Mucosa of stomach (tissue), 1 donor: Measurements from ENCODE around the gene SETD2.
"Not testable (repeated sequence)": the region's sequence is repeated elsewhere in the genome, so short reads cannot be mapped to it uniquely, and the experiment has no call there.

Experiments
- H3K27me3 ChIP-seq: one replicate; pipeline ENCODE4 v1.7.0; 2013; ENCODE audit warnings: mild to moderate bottlenecking, low read length; ENCODE audit not compliant: control insufficient read depth, insufficient read depth
- H3K36me3 ChIP-seq: one replicate; pipeline ENCODE4 v1.7.0; 2013; ENCODE audit warnings: low read length; ENCODE audit not compliant: control insufficient read depth, insufficient read depth
- H3K4me1 ChIP-seq: one replicate; pipeline ENCODE4 v1.7.0; 2013; ENCODE audit warnings: mild to moderate bottlenecking, low read length; ENCODE audit not compliant: control insufficient read depth, insufficient read depth
- H3K4me3 ChIP-seq: one replicate; pipeline ENCODE4 v1.7.0; 2013; ENCODE audit warnings: low read length
- H3K9ac ChIP-seq: one replicate; pipeline ENCODE4 v1.7.0; 2013; ENCODE audit warnings: mild to moderate bottlenecking, low read length, moderate library complexity
- H3K9me3 ChIP-seq: one replicate; pipeline ENCODE4 v1.7.0; 2013; ENCODE audit warnings: mild to moderate bottlenecking, low read length, moderate library complexity; ENCODE audit not compliant: control insufficient read depth
- donor health status: Pancreatic carcinoma.

Gene SETD2

DNA sequence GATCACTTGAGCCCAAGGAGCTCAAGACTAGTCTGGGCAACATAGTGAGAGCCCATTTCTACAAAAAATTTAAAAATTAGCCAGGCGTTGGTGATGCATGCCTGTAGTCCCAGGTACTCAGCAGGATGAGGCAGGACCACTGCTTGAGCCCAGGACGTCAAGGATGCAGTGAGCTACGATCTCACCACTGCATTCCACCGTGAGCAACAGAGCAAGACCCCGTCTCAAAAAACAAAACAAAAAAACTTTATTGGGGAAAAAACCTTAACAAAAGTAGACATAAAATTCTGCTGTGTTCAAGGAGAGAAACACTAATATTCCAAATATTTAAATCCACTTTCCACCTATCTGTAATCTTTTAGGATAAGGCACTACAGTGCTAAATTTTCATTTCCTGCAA is 20.8 kb downstream of the SETD2 start:
- no peak overlapping the region for H3K4me3 ChIP-seq
- H3K9ac ChIP-seq, result no peak overlapping the region
- no peaks in the 10 kb centered on the region for H3K36me3 ChIP-seq
- no peaks in the 10 kb centered on the region for H3K4me1 ChIP-seq
- H3K9me3 ChIP-seq, result no peaks in the 10 kb centered on the region
- H3K27me3 ChIP-seq, result no peaks in the 10 kb centered on the region

DNA sequence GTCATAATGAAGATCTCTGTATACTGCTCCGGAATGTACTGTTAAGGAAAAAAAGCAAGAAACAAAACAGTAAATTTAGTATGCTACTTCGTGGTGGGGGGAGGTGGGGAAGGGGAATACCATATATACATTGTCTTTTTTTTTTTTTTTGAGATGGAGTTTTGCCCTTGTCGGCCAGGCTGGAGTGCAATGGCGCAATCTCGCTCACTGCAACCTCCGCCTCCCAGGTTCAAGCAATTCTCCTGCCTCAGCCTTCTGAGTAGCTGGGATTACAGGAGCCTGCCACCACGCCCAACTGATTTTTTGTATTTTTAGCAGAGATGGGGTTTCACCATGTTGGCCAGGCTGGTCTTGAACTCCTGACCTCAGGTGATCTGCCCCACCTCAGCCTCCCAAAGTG is 21.4 kb downstream of the SETD2 start:
- not testable (repeated sequence) for H3K27me3 ChIP-seq, H3K9me3 ChIP-seq, H3K4me1 ChIP-seq, H3K9ac ChIP-seq, H3K4me3 ChIP-seq, H3K36me3 ChIP-seq

DNA sequence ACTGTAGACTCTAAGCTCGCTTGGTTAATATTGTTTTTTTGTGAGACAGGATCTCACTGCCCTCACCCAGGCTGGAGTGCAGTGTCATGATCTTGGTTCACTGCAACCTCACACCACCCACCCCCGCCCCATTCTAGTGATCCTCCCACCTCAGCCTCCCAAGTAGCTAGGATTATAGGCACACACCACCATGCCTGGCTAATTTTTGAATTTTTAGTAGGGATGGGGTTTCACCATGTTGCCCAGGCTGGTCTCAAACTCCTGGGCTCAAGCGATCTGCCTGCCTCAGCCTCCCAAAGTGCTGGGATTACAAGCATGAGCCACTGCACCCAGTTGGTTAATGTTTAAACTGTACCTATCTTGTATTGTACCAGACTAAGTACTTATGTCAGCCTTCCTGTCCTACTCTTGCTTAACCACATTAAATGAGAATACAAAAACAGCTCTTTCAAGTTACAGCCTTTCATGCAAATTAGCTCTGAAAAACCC is 22.9 kb downstream of the SETD2 start:
- H3K27me3 ChIP-seq, H3K9ac ChIP-seq, H3K36me3 ChIP-seq, H3K4me3 ChIP-seq, H3K9me3 ChIP-seq, H3K4me1 ChIP-seq: not testable (repeated sequence)

DNA sequence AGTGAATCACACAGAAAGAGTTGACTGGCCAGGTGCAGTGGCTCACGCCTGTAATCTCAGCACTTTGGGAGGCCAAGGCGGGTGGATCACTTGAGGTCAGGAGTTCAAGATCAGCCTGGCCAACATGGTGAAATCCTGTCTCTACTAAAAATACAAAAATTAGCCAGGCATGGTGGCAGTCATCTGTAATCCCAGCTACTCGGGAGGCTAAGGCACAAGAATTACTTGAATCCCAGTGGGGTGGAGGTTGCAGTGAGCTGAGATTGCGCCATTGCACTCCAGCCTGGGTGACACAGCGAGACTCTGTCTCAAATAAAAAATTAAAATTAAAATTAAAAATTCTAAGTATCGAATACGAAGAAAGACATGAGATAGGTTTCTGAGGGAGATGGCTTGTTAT is 23.4 kb downstream of the SETD2 start:
- H3K4me3 ChIP-seq, H3K9me3 ChIP-seq, H3K4me1 ChIP-seq, H3K36me3 ChIP-seq, H3K27me3 ChIP-seq, H3K9ac ChIP-seq: not testable (repeated sequence)

DNA sequence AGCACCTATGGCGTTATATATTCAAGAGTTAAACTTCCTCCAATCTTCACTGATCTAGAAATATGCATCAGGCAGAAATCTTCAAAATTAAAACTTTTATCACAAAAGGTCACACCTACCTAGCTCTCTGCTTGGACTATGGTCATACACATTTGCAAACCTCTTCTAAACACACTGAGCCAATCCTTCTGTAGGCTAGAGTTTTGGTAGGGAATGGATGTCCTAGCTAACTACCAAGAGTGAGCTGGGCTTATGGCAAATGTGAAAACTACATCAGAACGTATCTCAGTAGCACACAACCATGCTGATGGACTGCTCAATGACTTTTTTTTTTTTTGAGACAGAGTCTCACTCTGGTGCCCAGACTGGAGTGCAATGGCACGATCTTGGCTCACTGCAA is 29.6 kb downstream of the SETD2 start:
- Histone ChIP-seq H3K9ac (no peak overlapping the region), H3K4me3 (no peak overlapping the region), H3K4me1 (peaks cover 18% of the 10 kb centered on the region)

DNA sequence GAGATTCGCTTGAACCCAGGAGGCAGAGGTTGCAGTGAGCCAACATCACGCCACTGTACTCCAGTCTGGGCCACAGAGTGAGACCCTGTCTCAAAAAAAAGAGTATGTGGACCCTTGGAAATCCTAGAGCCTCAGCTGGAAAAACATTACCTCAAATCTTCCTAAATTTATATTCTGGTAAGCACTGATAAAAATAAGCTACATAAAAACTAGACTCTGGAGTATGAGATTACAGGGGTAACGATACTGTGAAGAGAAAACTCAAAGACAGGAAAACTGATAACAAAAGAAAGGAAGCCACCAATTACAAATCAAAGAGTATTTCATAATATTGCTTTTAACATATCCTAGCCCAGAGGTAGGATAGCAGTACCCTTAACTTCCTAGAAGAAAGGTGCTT is 30.3 kb downstream of the SETD2 start:
- Histone ChIP-seq H3K9ac (no peak overlapping the region), H3K27me3 (no peaks in the 10 kb centered on the region), H3K4me3 (no peak overlapping the region), H3K9me3 (no peaks in the 10 kb centered on the region), H3K4me1 (peaks cover 20% of the 10 kb centered on the region), H3K36me3 (no peaks in the 10 kb centered on the region)

More for the DNA sequence above, 29.6 kb downstream of the SETD2 start:
- no peaks in the 10 kb centered on the region for H3K36me3 ChIP-seq
- H3K27me3 ChIP-seq, result no peaks in the 10 kb centered on the region
- no peaks in the 10 kb centered on the region for H3K9me3 ChIP-seq

DNA sequence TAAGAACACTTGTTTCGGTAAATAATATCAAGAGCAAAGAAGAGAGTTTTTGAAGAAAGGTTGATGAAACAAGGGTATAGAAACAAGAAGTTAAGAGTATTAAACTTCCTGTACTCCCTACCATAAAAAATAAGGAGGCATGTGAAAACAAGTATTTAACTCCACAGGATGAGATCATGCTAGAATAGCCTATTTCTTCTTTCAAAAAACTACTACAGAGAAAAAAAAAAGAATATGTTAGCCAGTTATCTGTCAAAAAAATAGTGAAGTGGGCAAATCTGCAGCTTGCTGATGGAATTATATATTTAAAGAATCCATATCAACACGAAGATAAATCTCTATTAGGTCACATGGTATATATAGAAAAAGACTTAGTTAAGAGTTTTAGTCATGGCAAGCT is 33.4 kb downstream of the SETD2 start:
- no peak overlapping the region for H3K9ac ChIP-seq
- H3K9me3 ChIP-seq, result no peaks in the 10 kb centered on the region
- H3K27me3 ChIP-seq, result no peaks in the 10 kb centered on the region
- no peaks in the 10 kb centered on the region for H3K36me3 ChIP-seq
- H3K4me3 ChIP-seq, result no peak overlapping the region
- H3K4me1 ChIP-seq, result peaks cover 13% of the 10 kb centered on the region

DNA sequence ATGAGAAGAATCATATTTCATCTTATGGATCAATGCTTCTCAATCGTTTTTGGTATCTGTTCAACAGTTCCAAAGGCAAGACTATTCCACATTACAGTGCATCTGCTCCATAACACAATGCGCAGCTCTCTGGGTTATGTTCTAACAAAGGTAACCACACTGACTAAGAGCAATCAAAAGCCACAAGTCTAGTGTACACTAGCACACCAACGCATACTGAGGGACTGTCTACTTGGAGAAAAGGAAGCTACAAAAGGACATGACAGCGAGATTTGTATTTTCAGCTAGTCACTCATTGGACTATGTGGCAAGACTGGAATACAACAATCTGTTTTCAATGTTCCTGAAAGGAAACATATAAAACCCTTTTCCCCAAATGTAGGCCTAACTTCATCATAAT is 35.8 kb downstream of the SETD2 start:
- Histone ChIP-seq H3K4me1 (peaks cover 5% of the 10 kb centered on the region), H3K36me3 (no peaks in the 10 kb centered on the region), H3K27me3 (no peaks in the 10 kb centered on the region), H3K9me3 (no peaks in the 10 kb centered on the region), H3K9ac (no peak overlapping the region), H3K4me3 (no peak overlapping the region)

DNA sequence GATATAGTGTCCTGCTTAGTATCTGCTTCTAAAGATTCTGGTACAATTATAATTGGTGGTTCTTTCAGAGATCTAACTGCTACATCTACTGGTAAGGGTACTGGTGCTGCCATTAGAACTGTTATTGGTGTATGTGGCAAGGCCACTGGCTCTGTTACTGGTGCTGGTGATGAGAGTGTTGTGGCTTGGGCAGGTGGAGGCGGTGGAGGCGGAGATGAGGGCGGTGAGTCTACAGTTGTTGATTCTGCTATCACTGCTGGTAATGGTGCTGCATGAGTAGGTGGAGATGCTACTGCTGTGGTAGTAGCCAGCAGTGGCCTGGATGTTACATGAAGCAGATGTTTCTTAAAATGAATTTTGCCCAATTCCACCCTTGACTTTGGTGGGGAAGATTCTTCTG is 40.1 kb downstream of the SETD2 start:
- Histone ChIP-seq H3K9me3 (no peaks in the 10 kb centered on the region), H3K36me3 (no peaks in the 10 kb centered on the region), H3K9ac (no peak overlapping the region), H3K27me3 (no peaks in the 10 kb centered on the region), H3K4me1 (no peaks in the 10 kb centered on the region), H3K4me3 (no peak overlapping the region)

DNA sequence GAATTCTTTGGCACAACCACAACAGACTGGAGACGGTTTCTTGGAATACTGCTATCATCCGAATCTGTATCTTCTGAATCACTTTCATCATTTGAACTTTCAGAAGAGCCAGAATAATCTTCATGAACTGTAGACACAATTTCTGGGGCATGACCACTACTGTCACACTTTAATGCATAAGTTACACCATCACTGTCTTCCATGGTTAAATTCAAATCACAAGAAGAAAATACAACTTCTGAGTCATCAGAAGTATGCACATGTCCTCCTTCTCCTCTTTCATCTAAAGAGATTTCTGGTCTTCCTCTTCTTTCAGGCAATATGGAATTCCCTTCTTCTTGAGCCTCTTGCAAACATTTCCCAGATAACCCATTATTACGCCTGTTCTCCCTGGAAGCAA is 42.5 kb downstream of the SETD2 start:
- H3K4me1 ChIP-seq, result no peaks in the 10 kb centered on the region
- H3K27me3 ChIP-seq, result no peaks in the 10 kb centered on the region
- no peak overlapping the region for H3K9ac ChIP-seq
- no peaks in the 10 kb centered on the region for H3K9me3 ChIP-seq
- no peaks in the 10 kb centered on the region for H3K36me3 ChIP-seq
- H3K4me3 ChIP-seq, result no peak overlapping the region

DNA sequence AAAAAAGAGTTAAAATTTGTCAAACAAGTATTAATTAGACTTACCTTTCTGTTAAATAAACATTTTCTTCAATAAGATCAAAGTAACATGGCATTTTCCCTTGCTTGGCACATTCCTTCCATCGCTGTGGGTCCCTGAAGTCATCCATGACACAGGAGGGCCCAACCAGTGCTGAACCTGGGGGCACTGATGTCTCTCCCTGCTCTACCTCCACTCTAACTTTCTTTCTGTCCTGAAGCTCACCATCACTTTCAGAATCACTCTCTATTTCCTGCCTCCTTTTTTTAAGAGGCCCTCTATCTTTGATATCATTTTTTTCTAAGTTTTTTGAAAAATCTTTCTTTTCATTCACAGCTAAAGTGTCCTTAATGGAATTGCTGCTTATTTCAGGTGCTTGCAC is 43.8 kb downstream of the SETD2 start:
- H3K9me3 ChIP-seq, result no peaks in the 10 kb centered on the region
- no peaks in the 10 kb centered on the region for H3K27me3 ChIP-seq
- no peak overlapping the region for H3K9ac ChIP-seq
- H3K4me1 ChIP-seq, result no peaks in the 10 kb centered on the region
- H3K36me3 ChIP-seq, result no peaks in the 10 kb centered on the region
- no peak overlapping the region for H3K4me3 ChIP-seq

DNA sequence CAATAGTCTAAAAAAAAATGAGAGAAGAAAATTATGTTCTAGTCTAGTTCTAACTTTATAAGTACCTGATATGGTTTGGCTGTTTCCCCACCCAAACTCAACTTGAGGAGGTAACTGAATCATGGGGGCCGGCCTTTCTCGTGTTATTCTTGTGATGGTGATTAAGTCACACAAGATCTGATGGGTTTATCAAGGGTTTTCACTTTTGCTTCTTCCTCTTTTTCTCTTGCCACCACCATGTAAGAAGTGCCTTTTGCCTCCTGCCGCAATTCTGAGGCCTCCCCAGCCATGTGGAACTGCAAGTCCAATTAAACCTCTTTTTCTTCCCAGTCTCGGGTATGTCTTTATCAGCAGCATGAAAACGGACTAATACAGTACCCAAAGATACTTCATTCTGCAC is 44.5 kb downstream of the SETD2 start:
- H3K36me3 ChIP-seq, H3K4me3 ChIP-seq, H3K4me1 ChIP-seq, H3K9me3 ChIP-seq, H3K9ac ChIP-seq, H3K27me3 ChIP-seq: not testable (repeated sequence)

DNA sequence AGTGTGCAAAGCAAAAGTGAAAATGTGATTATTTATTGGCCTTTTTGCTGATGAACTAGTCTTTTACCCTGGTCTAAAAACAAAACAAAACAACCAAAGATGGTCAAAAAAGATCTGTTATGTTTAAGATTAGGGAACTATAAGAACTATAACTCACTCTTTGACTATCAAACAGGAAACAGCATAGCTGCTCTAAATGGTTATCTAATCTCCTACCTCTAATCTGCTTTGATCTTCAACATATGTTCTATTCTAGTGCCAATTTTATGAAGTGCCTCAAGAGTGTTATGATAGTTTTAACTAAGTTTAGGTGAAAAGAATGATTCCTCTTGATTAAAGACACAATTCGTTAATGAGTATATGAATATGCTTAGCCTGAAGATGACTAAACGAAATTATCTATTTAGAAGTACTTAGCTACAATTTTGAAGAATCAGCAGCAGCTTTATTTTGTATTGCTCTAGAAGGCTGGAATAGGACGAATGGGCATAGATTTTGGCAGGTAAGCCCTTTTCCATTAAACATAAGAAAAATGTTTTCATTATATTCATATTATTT is 46.0 kb downstream of the SETD2 start:
- no peak overlapping the region for H3K4me3 ChIP-seq
- H3K4me1 ChIP-seq, result no peaks in the 10 kb centered on the region
- no peaks in the 10 kb centered on the region for H3K36me3 ChIP-seq
- no peaks in the 10 kb centered on the region for H3K27me3 ChIP-seq
- H3K9ac ChIP-seq, result no peak overlapping the region
- H3K9me3 ChIP-seq, result no peaks in the 10 kb centered on the region
